Hepatocyte (in vitro differentiated cells): ENCODE data around the gene AAMDC.

ENCODE experiments used
- CTCF ChIP-seq: fragments of 200-600 bp; sonication (generic); IDR thresholded peaks from 2 replicates; pipeline ENCODE4 v1.5.1; 2016; ENCODE audit warnings: antibody characterized with exemption, mild to moderate bottlenecking; ENCODE audit not compliant: poor library complexity
- EZH2 ChIP-seq: fragments of 200-600 bp; sonication (generic); IDR thresholded peaks from 2 replicates; pipeline ENCODE4 v1.6.1; 2016; ENCODE audit warnings: antibody characterized with exemption, mild to moderate bottlenecking, borderline replicate concordance
- EZH2phosphoT487 ChIP-seq: fragments of 200-600 bp; sonication (generic); IDR thresholded peaks from one replicate; pipeline ENCODE4 v1.6.1; 2018; ENCODE audit warnings: antibody characterized with exemption, mild to moderate bottlenecking, low read depth, moderate library complexity; ENCODE audit not compliant: unreplicated experiment, severe bottlenecking

- TF ChIP-seq CTCF (no peak), EZH2 (no peak), EZH2phosphoT487 (no peak)
These were observed 62.8 kb downstream of the AAMDC start for GRCh38 chr11:77883775-77884174.
